Right lobe of liver (tissue), 6 donors: Measurements from ENCODE around the gene P4HTM. TPM values are rescaled to one million over a fixed set of nuclear protein-coding genes. Genes with fewer than 3 reads are reported as not detected.

ENCODE experiments used
- ATAC-seq, 4 donors: fragments of 200-7000 bp; cut with Tn5 transposase; one replicate each; pipeline ENCODE4 v1.9.1; 2020; ENCODE audit warnings: mild to moderate bottlenecking in 4 of 4, moderate library complexity in 4 of 4
- DNase-seq, 3 donors: peaks; one replicate each; pipeline ENCODE4 v3.0.0-alpha.2; 2020
- H3K27ac ChIP-seq, 3 donors: fragments of 200-600 bp; one replicate each; pipeline ENCODE4 v1.8.0; 2022
- H3K27me3 ChIP-seq, 2 donors: fragments of 200-600 bp; one replicate each; pipeline ENCODE4 v1.8.0; 2022
- H3K36me3 ChIP-seq, 4 donors: fragments of 200-600 bp; sonication (generic) in 1 of 4; one replicate each; pipeline versions ENCODE4 v1.5.1 to v1.8.0; 2017 to 2022; ENCODE audit warnings: control low read depth in 1 of 4
- H3K4me1 ChIP-seq, 4 donors: fragments of 200-600 bp; sonication (generic) in 1 of 4; one replicate each; pipeline versions ENCODE4 v1.5.1 to v1.8.0; 2017 to 2022; ENCODE audit warnings: control low read depth in 1 of 4
- H3K4me3 ChIP-seq, 3 donors: fragments of 200-600 bp; one replicate each; pipeline ENCODE4 v1.8.0; 2022
- H3K9me3 ChIP-seq, 4 donors: fragments of 200-600 bp; sonication (generic) in 1 of 4; one replicate each; pipeline versions ENCODE4 v1.5.1 to v1.8.0; 2017 to 2022; ENCODE audit warnings: control low read depth in 1 of 4
- CTCF ChIP-seq, 4 donors: fragments of 200-600 bp in 3 of 4; fragments of 450-650 bp in 1 of 4; IDR thresholded peaks; one replicate each; pipeline versions ENCODE4 v1.5.1 to v1.8.0; 2016 to 2022; ENCODE audit warnings: antibody characterized with exemption in 4 of 4, mild to moderate bottlenecking in 2 of 4
- POLR2A ChIP-seq: fragments of 450-650 bp; IDR thresholded peaks from one replicate; pipeline ENCODE4 v1.6.1; 2017; ENCODE audit warnings: antibody characterized with exemption, mild to moderate bottlenecking
- WGBS: methylation state at CpG from one replicate; pipeline ENCODE4 v1.1.6; 2018; ENCODE audit warnings: low coverage, low lambda C conversion rate; ENCODE audit not compliant: insufficient coverage; ENCODE audit errors: missing lambda C conversion rate; 5-methylcytosine and 5-hydroxymethylcytosine counted together
- intact Hi-C, 2 donors: fragments of 100-400 bp; cut with DNase I; formaldehyde crosslinking; loops; one replicate each; pipeline versions ENCODE4 v1.11.2 to v1.14.1; 2022
- total RNA-seq, 6 experiments: library from RNA; depleted of rRNA in 2 of 6; stranded (reverse); fragments of >200 nt in 2 of 6; fragmentation: NEBNext Ultra II Directional in 3 of 6; extraction: Animal tissue kit (Norgen Biotek cat#: 25700) in 3 of 6; gene quantifications; one replicate each; pipeline versions ENCODE4 v1.1.0 to v1.2.4, GENCODE V29; 2016 to 2023
- donor health status: DM: no; HTN: yes; CAD: no.
- donor health status: DM: no; HTN: no; CAD: no.
- donor health status: DM: no; HTN: no; CAD: no.
- donor health status: DM: no; HTN: yes; CAD: no.
- donor health status: DM: no; HTN: yes; CAD: no.

The P4HTM gene
- total RNA-seq, 6 experiments from 2014 or later: 7.7 to 19.2 (median 11.1) TPM

GRCh38 chr3:48960841-48961413 lies 29.1 kb upstream of the P4HTM start:
- no peak for ATAC-seq
- Histone ChIP-seq H3K9me3 (no peaks in the 10 kb centered on the region), H3K27me3 (no peaks in the 10 kb centered on the region), H3K27ac (no peak overlapping the region), H3K36me3 (peaks cover 0 to 33% (median 7%) of the 10 kb centered on the region in 4 donors), H3K4me3 (no peak overlapping the region), H3K4me1 (no peaks in the 10 kb centered on the region)
- peak in 1 of 3 donors; percentile 7 for DNase-seq
- 89% methylated on average over 4 of the region's 4 CpGs for WGBS
- intact Hi-C loops: no loop called here
- no peak for TF ChIP-seq CTCF (IDR thresholded peaks at IDR 0.05)
- TF ChIP-seq POLR2A: no peak

- Histone ChIP-seq H3K27me3 (no peaks in the 10 kb centered on the region), H3K4me3 (no peak overlapping the region), H3K9me3 (no peaks in the 10 kb centered on the region), H3K36me3 (peaks cover 0 to 42% (median 11%) of the 10 kb centered on the region in 4 donors), H3K4me1 (no peaks in the 10 kb centered on the region), H3K27ac (no peak overlapping the region)
- peak in 1 of 3 donors; percentile 16 for DNase-seq
- ATAC-seq: no peak
- intact Hi-C loops: no loop called here
- 52% methylated on average over 2 of the region's 2 CpGs for WGBS
- TF ChIP-seq CTCF (IDR thresholded peaks at IDR 0.05) (no peak), POLR2A (no peak)
Observed at GRCh38 chr3:48962340-48962739, 27.7 kb upstream of the P4HTM start.

GRCh38 chr3:48962939-48963338 lies 27.1 kb upstream of the P4HTM start:
- WGBS: 55% methylated on average over 2 of the region's 4 CpGs
- Histone ChIP-seq H3K36me3 (peaks cover 0 to 47% (median 10%) of the 10 kb centered on the region in 4 donors), H3K4me1 (no peaks in the 10 kb centered on the region), H3K27me3 (no peaks in the 10 kb centered on the region), H3K4me3 (no peak overlapping the region), H3K9me3 (no peaks in the 10 kb centered on the region), H3K27ac (no peak overlapping the region)
- DNase-seq: no peak
- intact Hi-C loops: no loop called here
- peak in 1 of 4 donors; percentile 45 for ATAC-seq
- TF ChIP-seq POLR2A (no peak), CTCF (IDR thresholded peaks at IDR 0.05) (no peak)

GRCh38 chr3:48963591-48963990 lies 26.4 kb upstream of the P4HTM start:
- 88% methylated on average over 2 of the region's 2 CpGs for WGBS

More at GRCh38 chr3:48963591-48963990, 26.4 kb upstream of the P4HTM start:
- Histone ChIP-seq H3K9me3 (no peaks in the 10 kb centered on the region), H3K4me3 (no peak overlapping the region), H3K27ac (no peak overlapping the region), H3K27me3 (no peaks in the 10 kb centered on the region), H3K36me3 (peaks cover 0 to 47% (median 14%) of the 10 kb centered on the region in 4 donors), H3K4me1 (no peaks in the 10 kb centered on the region)
- ATAC-seq (no peak), DNase-seq (no peak)
- TF ChIP-seq CTCF (IDR thresholded peaks at IDR 0.05) (no peak), POLR2A (no peak)
- intact Hi-C loops: no loop called here
